HG03457 (cell line): Measurements from ENCODE around the gene ACOXL.

Experiments
- ATAC-seq: cut with Tn5 transposase; IDR thresholded peaks from one replicate; pipeline ENCODE4 v1.9.1; 2021; ENCODE audit warnings: moderate number of reproducible peaks; ENCODE audit not compliant: unreplicated experiment

ACOXL gene

DNA sequence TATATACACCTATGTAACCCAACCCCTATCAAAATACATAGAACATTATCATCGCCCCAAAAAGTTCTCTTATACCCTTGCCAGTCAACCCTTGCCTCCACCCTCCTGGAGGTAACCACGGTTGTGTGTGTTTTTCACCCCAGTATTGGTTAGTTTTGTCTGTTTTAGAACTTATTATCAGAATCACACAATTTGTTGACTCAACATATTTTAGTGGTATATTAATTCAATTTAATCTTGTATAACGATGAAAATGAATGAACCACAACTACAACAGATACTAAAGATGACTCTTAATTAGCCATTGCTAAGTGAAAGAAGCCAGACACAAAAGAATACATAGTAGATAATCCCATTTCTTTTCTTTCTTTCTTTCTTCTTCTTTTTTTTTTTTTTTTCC lies 19.3 kb downstream of the ACOXL start:
- no peak for ATAC-seq

DNA sequence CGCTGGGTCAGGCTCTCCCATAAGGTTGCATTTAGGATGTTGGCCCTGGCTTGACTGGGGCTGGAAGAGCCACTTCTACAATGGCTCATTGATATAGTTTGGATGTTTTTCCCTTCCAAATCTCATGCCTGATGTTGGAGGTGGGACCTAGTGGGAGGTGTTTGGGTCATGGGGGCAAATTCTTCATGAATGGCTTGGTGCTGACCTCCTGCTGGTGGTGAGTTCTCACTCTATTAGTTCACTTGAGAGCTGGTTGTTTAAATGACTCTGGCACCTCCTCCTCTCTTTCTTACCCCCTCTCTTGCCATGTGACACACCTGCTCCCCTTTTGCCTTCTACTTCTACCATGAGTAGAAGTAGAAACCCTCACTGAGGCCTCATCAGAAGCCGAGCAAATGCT lies 20.5 kb downstream of the ACOXL start:
- no peak for ATAC-seq

DNA sequence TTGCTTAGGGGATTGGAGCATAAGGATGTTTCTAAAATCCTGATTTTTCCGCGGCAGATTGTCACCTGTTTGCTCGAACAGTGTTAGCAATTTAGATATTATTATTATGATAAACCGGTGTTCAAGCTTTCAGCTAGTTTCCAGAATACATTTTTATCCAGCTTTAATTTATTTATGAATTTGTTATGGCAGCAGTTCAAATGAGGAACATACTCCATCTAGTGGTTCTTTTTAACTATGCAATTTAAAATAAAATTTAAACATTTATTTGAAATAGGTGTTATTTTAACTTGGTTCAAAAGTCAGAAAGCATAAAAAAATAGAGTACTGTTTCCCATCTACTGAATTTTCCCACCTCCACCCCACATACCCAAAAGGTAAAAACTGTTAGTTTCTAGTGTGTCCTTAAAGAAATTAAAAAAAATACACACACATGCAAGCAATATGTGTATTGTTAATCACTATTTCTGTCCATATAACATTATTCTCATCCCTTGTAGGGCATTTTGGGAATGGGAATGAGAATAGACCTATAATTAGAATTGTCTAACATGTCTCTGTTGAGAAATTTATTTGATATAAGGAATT lies 23.2 kb downstream of the ACOXL start:
- no peak for ATAC-seq

DNA sequence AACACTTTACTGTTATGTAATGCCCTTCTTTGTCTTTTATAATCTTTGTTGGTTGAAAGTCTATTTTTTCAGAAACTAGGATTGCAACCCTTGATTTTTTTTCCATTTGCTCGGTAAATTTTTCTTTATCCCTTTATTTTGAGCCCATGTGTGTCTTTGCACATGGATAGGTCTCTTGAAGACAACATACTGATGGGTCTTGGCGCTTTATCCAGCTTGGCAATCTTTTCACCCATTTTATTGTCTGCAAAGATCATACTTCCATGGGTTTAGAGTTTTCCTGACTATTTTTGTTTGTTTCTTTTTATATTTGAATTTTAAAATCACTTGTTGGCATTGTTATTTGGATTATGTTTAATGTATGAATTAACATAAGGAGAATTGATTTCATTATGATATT lies 27.0 kb downstream of the ACOXL start:
- ATAC-seq: no peak

DNA sequence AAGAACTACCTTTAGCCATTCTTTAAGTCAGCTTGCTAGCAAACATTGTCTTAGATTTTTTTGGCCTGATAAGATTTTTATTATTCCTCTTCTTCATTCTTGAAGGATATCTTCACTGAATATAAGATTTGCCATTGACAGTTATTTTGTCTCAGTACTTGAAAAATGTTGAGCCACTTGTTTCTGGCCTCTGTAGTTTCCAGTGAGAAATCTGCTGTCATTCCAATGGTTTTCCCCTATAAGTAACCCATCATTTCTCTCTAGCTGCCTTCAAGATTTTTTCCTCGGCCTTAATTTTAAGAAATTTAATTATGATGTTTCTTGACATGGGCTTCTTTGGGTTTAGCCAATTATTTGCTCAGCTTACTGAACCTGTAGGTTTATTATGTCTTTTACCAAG lies 32.6 kb downstream of the ACOXL start:
- ATAC-seq: no peak

DNA sequence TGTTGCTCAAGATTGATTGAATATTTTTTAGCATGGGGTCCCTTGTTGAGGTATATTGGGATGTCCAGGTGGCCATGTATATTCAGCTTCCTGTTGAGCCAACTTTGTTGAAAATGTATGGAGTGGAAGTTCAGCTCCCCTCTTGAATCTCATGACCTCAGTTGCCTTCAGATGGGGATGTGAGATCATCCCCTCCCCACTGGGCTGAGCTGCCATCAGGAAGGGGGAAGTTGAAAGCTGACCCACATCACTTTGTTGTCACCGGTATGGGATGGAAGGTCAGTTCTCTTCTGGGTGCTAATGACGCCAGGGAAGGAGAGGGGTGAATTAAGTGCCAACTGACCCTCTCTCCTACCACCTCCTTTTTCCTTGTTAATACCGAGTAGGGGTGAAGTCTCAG lies 33.9 kb downstream of the ACOXL start:
- no peak for ATAC-seq

DNA sequence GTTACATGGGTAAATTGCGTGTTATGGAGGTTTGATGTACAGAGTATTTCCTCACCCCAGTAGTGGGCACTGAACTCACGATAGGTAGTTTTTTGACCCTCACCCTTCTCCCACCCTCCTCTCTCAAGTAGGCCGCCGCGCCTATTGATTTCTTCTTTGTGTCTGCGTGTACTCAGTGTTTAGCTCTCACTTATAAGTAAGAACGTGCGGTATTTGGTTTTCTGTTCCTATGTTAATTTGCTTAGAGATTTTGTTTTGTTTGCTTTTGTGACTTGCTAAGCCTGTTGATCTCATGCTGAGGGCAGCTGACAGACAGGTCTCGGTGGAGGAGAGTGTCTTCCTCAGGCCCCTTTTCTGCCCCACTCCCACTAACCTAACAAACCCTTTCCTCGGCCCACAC lies 36.2 kb downstream of the ACOXL start:
- no peak for ATAC-seq

DNA sequence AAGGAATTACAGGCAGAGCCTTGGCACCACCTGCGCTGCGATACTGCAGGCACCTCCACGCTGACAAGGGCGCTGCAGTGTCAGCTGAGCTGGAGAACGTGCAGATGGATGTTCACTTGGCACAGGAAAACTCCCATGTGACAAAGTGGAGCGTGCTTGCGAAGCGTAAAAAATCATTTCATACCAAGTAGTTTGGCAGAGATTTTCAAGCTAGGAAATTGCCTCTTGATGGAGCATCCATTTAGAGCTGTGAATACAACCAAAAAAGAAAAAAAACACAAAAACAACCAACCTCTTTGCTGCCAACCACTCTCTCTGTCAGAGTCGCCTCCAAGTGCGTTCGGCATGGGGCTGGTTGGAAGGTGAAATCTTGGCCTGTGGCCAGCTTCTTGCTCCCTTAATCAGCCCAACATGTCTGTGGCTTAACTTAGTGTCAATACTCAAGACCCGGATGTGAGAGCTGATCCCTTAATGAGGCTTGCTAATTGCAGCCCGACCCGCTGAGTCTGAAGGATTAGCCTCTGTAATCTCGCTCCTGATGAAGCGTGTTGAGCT lies 38.1 kb downstream of the ACOXL start:
- ATAC-seq: no peak

DNA sequence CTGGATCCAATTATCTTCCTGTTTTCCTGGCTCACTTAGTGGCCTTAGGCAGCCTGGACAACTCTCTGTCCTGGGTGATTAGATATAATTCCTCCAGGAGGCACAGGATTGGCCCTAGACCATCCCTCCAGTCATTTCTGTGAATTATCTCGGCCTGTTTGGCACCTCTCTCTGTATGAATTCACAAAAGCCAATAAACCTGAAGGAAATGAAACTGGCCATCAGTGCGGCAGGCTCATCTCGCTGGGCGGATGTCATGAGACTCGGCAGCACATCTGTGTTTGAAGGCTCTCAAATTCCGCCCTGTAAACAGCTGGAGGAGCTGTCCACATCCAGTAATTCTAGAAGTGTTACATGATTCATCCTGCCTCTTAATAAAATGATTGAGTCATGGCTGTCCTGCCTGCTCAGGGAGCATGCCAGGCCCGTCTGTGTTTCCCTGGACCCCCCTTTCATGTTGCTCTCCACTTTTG lies 38.6 kb downstream of the ACOXL start:
- no peak for ATAC-seq

DNA sequence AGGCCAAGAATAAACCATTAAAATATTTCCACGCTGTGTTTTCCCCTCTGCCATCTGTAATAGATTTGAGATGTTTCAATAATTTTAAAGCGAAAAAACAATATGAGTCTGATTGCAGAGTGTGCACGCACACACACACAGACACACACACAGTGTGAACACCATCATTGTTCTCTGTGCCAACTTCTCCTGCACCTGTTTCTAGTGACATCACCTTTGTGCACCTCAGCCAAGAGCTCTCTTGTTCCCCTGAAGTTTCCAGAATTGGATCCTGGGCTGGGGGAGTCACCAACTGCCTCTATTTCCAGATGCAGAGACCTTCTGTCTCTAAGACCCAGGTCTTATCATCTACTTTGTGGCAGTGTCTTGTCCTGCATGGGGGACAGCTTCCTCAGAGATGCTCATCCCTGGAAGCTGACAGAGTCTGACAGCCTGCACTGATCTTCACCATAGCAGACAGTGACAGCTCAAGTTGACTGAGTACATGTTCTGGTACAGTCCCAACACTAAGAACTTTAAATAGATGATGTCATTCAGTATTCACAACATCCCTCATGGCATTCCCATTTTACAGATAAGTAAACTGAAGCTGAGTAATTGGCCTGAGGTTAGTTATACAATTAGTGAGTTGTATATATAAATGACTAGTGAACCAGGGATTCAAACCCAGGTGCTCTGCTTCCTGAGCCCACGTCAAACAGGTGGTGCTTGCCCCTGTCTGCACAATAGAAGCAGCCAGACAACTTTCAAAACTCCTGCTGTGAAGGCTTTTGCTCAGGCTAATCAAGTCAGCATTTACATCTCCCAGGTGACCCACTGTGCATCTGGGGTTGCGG lies 39.4 kb downstream of the ACOXL start:
- no peak for ATAC-seq

DNA sequence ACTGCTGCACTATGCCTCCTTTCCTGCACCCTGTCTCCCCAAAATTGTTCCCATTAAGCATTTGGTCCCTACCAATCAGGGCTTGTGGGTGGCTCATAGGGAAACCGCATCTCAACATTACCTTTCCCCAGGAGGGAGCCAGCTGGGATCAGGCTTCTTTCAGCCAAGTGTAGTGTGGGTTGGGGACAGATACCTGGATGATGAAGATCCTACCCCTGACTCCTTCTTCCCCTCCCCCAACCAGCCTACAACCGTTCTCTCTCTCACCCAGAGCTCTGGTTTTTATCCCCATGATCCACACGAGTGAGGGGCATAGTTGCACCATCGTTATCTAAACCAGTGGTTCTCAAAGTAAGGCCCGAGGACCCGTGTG lies 40.0 kb downstream of the ACOXL start:
- no peak for ATAC-seq

DNA sequence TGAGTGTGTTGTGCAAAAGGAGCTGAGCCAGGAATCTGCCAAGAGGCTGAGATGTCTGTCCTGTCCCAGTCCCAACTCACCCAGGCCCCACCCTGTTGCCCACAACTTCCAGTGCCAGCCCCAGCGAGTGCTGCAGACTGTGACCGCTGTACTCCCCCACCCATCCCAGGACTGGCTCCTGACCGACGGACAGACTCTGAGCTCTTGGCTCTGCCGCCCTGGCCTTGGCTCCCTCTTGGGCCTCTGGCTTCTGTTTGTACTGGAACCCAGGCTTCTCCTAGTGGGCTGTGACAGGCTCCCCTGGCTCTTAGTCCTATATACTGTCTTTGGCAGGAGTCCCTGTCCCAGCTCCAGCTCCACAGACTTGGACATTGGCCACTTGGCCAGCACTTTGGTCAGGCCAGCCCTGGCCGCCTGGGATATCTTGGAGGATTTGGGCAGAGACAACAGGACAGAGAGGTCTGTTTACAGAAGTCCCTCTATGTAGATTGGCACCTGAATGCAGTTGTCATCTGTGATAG lies 41.1 kb downstream of the ACOXL start:
- no peak for ATAC-seq

DNA sequence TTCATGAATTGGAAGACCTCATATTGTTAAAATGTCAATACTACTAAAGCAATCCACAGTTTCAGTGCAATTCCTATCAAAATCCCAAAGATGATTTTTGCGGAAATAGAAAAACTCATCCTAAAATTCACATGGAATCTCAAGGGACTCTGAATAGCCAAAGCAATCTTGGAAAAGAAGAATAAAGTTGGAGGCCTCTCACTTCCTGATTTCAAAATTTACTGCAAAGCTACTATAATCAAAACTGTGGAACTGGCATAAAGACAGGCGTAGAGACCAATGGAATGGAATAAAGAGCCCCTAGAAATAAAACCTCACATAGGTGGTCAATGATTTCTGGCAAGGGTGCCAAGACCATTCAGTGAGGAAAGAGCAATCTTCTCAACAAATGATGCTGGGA lies 42.3 kb downstream of the ACOXL start:
- no peak for ATAC-seq

DNA sequence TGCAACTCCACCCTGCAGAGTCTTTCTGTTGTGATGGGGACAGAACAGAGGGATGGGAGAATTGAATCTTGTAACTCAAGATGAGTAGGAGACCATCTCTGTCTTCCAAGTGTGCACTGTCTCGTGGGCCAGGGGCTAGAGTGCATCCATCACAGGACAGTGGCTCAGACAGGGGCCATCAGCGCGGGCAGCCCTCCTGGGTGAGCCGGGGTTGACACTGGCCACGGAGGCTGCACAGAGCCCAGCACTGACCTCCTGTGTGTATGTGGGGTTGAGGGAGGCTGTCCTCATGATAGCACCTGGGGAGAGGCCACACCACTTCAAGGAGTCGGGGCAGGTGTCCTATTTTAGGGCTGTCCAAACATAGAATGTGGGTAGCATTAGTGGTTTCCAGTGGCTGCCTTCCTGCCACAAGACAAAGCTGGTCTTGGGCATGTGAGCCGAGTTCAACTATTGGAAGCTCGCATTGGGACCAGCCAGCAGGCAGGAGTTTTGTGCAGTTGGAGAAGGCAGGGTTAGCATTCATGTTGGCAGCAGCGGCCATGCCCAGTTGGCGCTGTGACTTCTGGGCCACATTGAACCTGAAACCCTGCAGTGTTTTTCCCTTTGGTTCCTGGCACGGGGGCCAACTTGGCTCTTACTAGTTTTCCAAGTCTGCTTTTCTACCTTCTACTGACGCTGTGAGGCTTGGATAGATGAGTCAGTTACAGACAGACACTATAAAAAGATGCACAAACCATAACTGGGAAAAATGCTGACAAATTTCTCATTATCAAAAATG lies 45.3 kb downstream of the ACOXL start:
- no peak for ATAC-seq

DNA sequence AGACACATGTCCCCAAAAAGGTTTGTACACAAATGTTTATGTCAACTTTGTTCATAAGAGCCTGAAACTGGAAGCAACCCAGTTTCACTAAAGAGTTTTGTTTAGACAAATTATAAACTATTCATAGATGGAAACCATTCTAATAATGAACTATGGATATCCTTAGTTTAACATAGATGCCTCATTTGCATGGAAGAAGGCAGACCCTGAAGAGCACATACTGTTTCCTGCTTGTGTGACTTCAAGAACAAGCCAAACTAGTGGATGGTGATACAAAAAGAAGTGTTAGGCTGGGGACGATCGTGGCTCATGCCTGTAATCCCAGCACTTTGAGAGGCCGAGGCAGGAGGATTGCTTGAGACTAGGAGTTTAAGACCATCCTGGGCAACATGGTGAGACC lies 48.1 kb downstream of the ACOXL start:
- no peak for ATAC-seq

DNA sequence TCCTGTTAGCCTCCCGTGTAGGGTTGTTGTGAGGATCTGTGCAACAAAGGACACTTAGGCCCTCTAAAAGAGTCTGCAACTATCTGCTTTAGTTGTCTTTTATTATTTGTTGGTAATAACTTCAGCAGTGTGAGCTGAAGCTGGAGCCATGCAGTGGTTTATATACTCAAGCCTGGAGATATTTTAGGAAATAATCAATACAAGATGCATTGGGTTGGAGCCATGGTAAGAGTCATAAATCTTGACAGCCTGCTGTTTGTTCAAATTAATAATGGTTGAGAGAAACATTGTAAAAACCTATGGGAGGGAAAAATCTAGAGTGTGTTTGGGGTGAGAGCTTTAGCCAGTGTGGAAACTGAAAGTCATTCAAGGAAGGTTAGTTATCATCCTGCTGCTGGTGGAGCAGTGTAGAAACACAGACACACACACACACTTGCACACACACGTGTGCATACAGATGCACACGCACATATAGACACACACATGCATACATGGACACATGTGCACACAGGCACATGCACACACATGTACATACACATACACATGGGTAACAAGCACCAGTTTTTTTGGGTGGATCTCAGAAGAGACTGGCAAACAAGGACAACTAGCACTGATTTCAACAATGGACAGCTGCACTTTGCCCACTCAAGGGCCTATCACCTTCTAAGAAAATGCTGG lies 51.0 kb downstream of the ACOXL start:
- ATAC-seq: no peak

DNA sequence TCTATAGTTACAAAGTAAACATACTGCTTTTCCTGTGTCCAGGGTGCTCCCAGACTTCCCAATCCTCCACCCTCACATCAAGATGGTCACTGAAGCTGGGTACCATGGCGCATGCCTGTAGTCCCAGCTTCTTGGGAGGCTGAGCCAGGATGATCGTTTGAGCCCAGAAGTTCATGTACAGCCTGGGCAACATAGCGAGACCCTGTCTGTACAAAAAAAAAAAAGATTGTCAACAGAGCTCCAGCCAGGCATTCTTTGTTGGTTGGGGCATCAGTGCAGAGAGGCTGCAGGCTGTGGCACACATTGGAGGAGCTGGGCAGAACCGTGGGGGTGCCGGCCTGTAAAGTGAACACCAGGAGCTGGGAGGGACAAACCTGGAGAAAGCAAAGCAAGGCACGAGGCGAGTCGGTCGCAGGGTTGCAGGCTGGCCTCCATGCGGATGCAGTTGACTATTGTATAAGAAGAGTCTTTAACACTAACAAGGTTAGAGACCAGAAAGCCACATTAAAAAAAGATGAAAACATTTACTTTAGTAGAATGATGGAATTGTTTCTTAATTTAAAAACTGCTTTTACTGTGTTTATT lies 51.8 kb downstream of the ACOXL start:
- ATAC-seq: no peak

DNA sequence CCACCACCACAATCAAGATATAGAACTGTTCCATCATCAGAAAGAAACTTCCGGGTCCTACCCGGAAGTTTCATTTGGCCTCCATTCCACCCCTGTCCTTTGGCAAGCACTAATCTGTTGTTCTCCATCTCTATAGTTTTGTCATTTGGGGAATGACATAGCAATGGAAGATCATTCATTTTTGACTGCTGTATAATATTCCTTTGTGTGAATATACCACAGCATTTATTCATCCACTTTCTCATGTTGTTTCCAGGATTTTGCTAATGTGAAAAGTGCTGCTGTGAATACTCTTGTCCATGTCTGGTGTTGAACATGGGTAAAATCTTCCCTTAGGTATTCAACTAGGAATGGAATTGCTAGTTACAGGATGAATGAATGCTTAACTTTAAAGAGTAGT lies 53.1 kb downstream of the ACOXL start:
- no peak for ATAC-seq

DNA sequence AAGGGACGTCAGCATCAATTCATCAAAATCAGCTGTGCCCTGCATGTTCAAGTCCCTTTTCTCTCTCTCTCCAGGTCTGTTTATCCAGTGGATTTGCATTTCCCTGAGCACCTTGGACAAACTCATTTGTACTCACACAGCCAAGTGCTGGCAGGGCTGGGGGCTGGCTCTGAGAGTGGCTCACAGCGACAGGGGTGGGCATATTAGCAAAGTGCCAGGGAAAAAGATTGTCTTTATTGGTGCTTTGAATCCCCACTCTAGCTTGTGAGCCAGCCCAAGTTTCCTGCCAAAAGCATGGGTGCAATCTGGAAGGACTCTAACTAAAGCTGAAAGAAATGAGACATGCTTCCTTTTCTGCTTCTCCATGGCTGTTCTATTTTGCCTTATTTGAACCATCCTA lies 56.6 kb downstream of the ACOXL start:
- no peak for ATAC-seq

DNA sequence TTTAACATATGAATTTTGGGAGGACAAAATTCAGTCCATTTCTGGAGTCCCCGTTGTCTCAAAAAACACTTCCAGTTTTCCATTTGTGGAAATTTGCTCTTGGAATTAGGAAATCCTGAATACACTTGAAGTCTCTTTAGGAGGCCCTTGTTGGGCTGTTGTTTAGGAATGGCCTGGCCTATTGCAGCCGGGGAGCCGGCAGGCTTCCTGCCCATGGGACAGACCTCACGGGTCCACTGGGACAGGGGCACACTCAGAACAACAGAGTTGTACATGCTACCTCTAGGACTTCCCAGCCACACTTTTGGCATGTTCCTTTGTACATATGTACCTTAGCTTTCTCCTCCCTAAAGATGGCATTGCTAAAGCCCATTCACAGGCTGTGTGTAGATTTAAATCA lies 57.3 kb downstream of the ACOXL start:
- ATAC-seq: no peak

DNA sequence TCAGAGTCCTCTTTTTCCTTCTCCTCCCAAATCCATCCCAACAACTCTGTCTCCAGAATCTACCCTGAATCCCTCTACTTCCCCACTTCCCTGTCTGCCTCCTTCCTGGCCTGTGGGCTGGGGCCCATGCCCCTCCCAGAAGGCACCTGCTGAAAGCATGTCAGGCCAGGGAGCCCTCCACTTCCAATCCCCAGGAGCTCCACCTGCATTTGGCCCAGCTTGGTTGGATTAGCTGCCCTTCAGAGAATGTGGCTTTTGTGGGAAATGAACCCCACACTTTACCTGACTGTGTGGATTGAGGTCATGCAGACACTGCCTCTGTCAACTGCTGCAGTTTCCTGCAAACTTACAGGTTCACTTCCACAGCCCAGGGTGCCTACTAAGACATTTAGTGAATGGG lies 58.5 kb downstream of the ACOXL start:
- no peak for ATAC-seq
